Measurements from ENCODE around the gene PIK3C2A. TPM values are rescaled to one million over a fixed set of nuclear protein-coding genes. Genes with fewer than 3 reads are reported as not detected.
A peak's percentile ranks its signal among the peaks of the same experiment; 100 is the strongest.

Gene PIK3C2A
- total RNA-seq, 2 experiments from 2014 or later: 16.4 to 17.3 TPM

DNA sequence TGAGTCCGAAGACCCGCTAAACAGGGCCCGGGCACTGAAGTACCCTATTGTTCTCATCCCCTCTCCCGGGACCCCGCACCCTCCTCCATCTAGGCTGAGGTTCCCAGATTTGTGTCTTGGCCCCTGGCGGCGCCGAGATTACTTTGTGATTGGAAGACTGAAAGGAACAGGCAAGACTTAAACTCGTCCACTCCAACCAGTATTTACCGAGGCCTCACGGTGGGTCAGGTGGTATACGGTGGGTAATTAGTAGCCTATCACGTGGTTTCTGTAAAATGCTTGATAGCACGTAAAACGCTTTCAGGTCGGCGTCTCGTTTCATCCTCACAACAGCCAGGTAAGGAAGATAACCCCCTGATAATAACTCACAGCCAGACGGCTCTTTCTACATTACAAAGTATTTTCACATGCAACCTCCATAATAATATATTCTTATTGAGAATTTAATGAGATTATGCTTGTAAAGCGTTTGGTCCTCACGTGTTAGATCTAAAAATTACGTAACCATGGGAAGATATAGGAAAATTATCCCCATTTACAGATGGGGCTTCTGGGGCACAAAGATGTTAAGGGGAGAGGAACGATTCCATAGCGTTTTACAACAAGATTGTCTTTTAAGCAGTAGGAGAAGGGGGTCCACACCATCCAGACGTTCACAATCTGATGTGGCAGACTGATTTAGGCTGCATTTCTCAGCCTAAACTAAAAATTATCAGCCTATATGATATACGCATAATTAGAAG, 642 bp upstream of the PIK3C2A start:
- DNase-seq: peak; percentile 70
- Mint-ChIP-seq H3K9me3 (no peaks in the 10 kb centered on the region), H3K27me3 (ENCODE audit: low read depth) (no peaks in the 10 kb centered on the region), H3K36me3 (ENCODE audit: low read depth) (peaks cover under 1% of the 10 kb centered on the region), H3K4me3 (peak overlapping the region; percentile 99), H3K27ac (peak overlapping the region; percentile 92), H3K4me1 (ENCODE audit: low read depth) (peaks cover 28% of the 10 kb centered on the region)
- CTCF ChIA-PET: interaction anchor here (0.9 to 1.7 kb wide), 3 partner anchors 21 to 290 kb away, joined by 3 to 6 read pairs (median 3); no protein-coding TSS in a partner anchor
- intact Hi-C loops (cut with micrococcal nuclease): loop anchor here (1.0 to 5.0 kb wide), 10 partner anchors 48 to 1189 kb away; partner anchors contain the start of genes C11orf58, NCR3LG1, NUCB2 and RPS13

- H3K4me3 Mint-ChIP-seq: peak overlapping the region; percentile 99
- no peaks in the 10 kb centered on the region for H3K9me3 Mint-ChIP-seq
- H3K36me3 Mint-ChIP-seq (ENCODE audit: low read depth): peaks cover 2% of the 10 kb centered on the region
- H3K4me1 Mint-ChIP-seq (ENCODE audit: low read depth): peaks cover 33% of the 10 kb centered on the region
- CTCF ChIA-PET: no interaction called here
- H3K27ac Mint-ChIP-seq: no peak overlapping the region
- intact Hi-C loops (cut with micrococcal nuclease): loop anchor here (5.0 kb wide), 2 partner anchors 269 to 1191 kb away; no protein-coding TSS in a partner anchor
- DNase-seq: no peak
- H3K27me3 Mint-ChIP-seq (ENCODE audit: low read depth): no peaks in the 10 kb centered on the region
Measured at GRCh38 chr11:17206463-17206862, 1.3 kb downstream of the PIK3C2A start.

GRCh38 chr11:17197431-17197898, 10.3 kb downstream of the PIK3C2A start:
- Mint-ChIP-seq H3K9me3 (no peaks in the 10 kb centered on the region), H3K36me3 (ENCODE audit: low read depth) (peaks cover 11% of the 10 kb centered on the region), H3K4me3 (no peak overlapping the region), H3K4me1 (ENCODE audit: low read depth) (peaks cover 12% of the 10 kb centered on the region), H3K27ac (no peak overlapping the region), H3K27me3 (ENCODE audit: low read depth) (no peaks in the 10 kb centered on the region)
- no peak for DNase-seq
- intact Hi-C loops (cut with micrococcal nuclease): no loop called here
- CTCF ChIA-PET: interaction anchor here (0.6 kb wide), 1 partner anchor 133 kb away, joined by 3 read pairs; no protein-coding TSS in a partner anchor

- Mint-ChIP-seq H3K36me3 (ENCODE audit: low read depth) (peaks cover 18% of the 10 kb centered on the region), H3K4me3 (no peak overlapping the region), H3K27me3 (ENCODE audit: low read depth) (no peaks in the 10 kb centered on the region), H3K27ac (no peak overlapping the region), H3K9me3 (no peaks in the 10 kb centered on the region), H3K4me1 (ENCODE audit: low read depth) (peaks cover 7% of the 10 kb centered on the region)
- intact Hi-C loops (cut with micrococcal nuclease): no loop called here
- CTCF ChIA-PET: no interaction called here
- DNase-seq: no peak
Measured at GRCh38 chr11:17188675-17189074, 19.1 kb downstream of the PIK3C2A start.

DNA sequence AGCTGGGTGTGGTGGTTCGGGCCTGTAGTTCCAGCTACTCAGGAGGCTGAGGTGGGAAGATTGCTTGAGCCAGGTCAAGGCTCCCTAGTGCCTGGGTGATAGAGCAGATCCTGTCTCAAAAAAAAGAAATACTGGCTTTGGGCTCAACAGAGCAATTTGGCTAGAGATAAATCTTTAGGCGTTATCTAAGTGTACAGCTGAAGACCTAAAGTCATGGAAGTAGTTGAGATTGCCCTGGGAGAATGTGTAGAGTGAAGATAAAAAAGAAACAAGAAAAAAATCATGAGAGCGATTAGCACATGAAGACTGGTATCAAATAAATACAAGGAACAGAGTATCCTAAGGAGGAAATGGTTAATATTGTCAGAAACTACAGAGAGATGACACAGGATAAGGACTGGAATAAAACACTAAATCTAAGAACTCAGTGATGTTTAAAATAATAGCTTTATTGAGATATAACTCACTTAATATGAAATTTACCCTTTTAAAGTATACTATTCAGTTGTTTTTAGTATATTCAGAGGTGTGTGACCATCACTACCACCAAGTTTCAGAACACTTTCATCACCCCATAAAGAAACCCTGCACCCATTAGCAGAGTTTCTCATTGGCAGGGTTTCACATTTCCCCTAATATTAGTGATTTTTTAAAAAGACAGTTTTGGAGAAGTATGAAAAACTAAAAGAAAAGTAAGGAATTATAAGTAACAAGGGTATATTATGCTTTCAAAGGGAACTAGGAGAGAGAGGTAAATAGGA, 20.7 kb downstream of the PIK3C2A start:
- CTCF ChIA-PET: no interaction called here

GRCh38 chr11:17185938-17186337, 21.8 kb downstream of the PIK3C2A start:
- no peaks in the 10 kb centered on the region for H3K9me3 Mint-ChIP-seq
- no peak overlapping the region for H3K4me3 Mint-ChIP-seq
- H3K36me3 Mint-ChIP-seq (ENCODE audit: low read depth): peaks cover 10% of the 10 kb centered on the region
- no peaks in the 10 kb centered on the region for H3K27me3 Mint-ChIP-seq (ENCODE audit: low read depth)
- no peak for DNase-seq
- peaks cover 7% of the 10 kb centered on the region for H3K4me1 Mint-ChIP-seq (ENCODE audit: low read depth)
- CTCF ChIA-PET: no interaction called here
- intact Hi-C loops (cut with micrococcal nuclease): no loop called here
- H3K27ac Mint-ChIP-seq: no peak overlapping the region

More for the DNA sequence above, 20.7 kb downstream of the PIK3C2A start:
- Mint-ChIP-seq H3K4me3 (no peak overlapping the region), H3K27ac (no peak overlapping the region), H3K4me1 (ENCODE audit: low read depth) (peaks cover 7% of the 10 kb centered on the region), H3K27me3 (ENCODE audit: low read depth) (no peaks in the 10 kb centered on the region), H3K9me3 (no peaks in the 10 kb centered on the region), H3K36me3 (ENCODE audit: low read depth) (peaks cover 12% of the 10 kb centered on the region)
- no peak for DNase-seq
- intact Hi-C loops (cut with micrococcal nuclease): no loop called here

GRCh38 chr11:17184882-17185587, 22.8 kb downstream of the PIK3C2A start:
- intact Hi-C loops (cut with micrococcal nuclease): no loop called here
- DNase-seq: no peak
- H3K4me3 Mint-ChIP-seq: no peak overlapping the region
- H3K27me3 Mint-ChIP-seq (ENCODE audit: low read depth): no peaks in the 10 kb centered on the region
- peaks cover 7% of the 10 kb centered on the region for H3K4me1 Mint-ChIP-seq (ENCODE audit: low read depth)
- H3K9me3 Mint-ChIP-seq: no peaks in the 10 kb centered on the region
- no peak overlapping the region for H3K27ac Mint-ChIP-seq
- CTCF ChIA-PET: interaction anchor here (0.6 to 1.3 kb wide), 4 partner anchors 18 to 170 kb away, joined by 3 to 4 read pairs (median 3); no protein-coding TSS in a partner anchor
- H3K36me3 Mint-ChIP-seq (ENCODE audit: low read depth): peaks cover 7% of the 10 kb centered on the region

DNA sequence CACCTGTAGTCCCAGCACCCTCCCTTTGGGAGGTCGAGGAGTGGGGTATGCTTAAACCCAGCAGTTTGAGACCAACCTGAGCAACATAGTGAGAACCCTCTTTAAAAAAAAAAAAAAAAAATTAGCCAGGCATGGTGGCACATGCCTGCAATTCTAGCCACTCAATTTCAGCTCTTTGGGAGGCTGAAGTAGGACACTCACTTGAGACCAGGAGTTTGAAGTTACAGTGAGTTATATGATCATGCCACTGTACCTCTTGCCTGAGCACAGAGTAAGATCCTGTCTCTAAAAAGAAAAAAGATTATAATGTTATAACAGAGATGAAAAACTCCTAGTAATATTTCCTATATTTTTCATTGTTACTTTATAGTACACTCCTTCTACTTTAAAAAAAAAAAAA, 23.9 kb downstream of the PIK3C2A start:
- Mint-ChIP-seq H3K36me3 (ENCODE audit: low read depth) (peaks cover 5% of the 10 kb centered on the region), H3K27me3 (ENCODE audit: low read depth) (no peaks in the 10 kb centered on the region), H3K9me3 (no peaks in the 10 kb centered on the region), H3K27ac (no peak overlapping the region), H3K4me3 (no peak overlapping the region), H3K4me1 (ENCODE audit: low read depth) (peaks cover 7% of the 10 kb centered on the region)
- intact Hi-C loops (cut with micrococcal nuclease): no loop called here
- CTCF ChIA-PET: interaction anchor here (1.0 to 1.3 kb wide), 2 partner anchors 31 to 171 kb away, joined by 3 read pairs; no protein-coding TSS in a partner anchor
- DNase-seq: no peak

GRCh38 chr11:17179970-17180369, 27.8 kb downstream of the PIK3C2A start:
- H3K4me3 Mint-ChIP-seq: no peak overlapping the region
- H3K27ac Mint-ChIP-seq: no peak overlapping the region
- peaks cover 10% of the 10 kb centered on the region for H3K4me1 Mint-ChIP-seq (ENCODE audit: low read depth)
- no peaks in the 10 kb centered on the region for H3K9me3 Mint-ChIP-seq
- no peaks in the 10 kb centered on the region for H3K27me3 Mint-ChIP-seq (ENCODE audit: low read depth)
- no peak for DNase-seq
- intact Hi-C loops (cut with micrococcal nuclease): no loop called here
- CTCF ChIA-PET: interaction anchor here (1.0 kb wide), 1 partner anchor 23 kb away, joined by 4 read pairs; no protein-coding TSS in a partner anchor
- H3K36me3 Mint-ChIP-seq (ENCODE audit: low read depth): peaks cover 4% of the 10 kb centered on the region

- DNase-seq: no peak
- H3K4me3 Mint-ChIP-seq: no peak overlapping the region
- no peak overlapping the region for H3K27ac Mint-ChIP-seq
- intact Hi-C loops (cut with micrococcal nuclease): no loop called here
- H3K27me3 Mint-ChIP-seq (ENCODE audit: low read depth): no peaks in the 10 kb centered on the region
- peaks cover 18% of the 10 kb centered on the region for H3K4me1 Mint-ChIP-seq (ENCODE audit: low read depth)
- H3K9me3 Mint-ChIP-seq: no peaks in the 10 kb centered on the region
- H3K36me3 Mint-ChIP-seq (ENCODE audit: low read depth): peaks cover 12% of the 10 kb centered on the region
- CTCF ChIA-PET: no interaction called here
Measured at GRCh38 chr11:17173332-17173731, 34.5 kb downstream of the PIK3C2A start.

GRCh38 chr11:17171916-17172315, 35.9 kb downstream of the PIK3C2A start:
- CTCF ChIA-PET: interaction anchor here (0.5 kb wide), 1 partner anchor 38 kb away, joined by 5 read pairs; no protein-coding TSS in a partner anchor

GRCh38 chr11:17171343-17171742, 36.4 kb downstream of the PIK3C2A start:
- Mint-ChIP-seq H3K4me1 (ENCODE audit: low read depth) (peaks cover 11% of the 10 kb centered on the region), H3K4me3 (no peak overlapping the region), H3K9me3 (no peaks in the 10 kb centered on the region), H3K27ac (no peak overlapping the region), H3K27me3 (ENCODE audit: low read depth) (no peaks in the 10 kb centered on the region), H3K36me3 (ENCODE audit: low read depth) (peaks cover 12% of the 10 kb centered on the region)
- intact Hi-C loops (cut with micrococcal nuclease): no loop called here
- CTCF ChIA-PET: interaction anchor here (0.5 kb wide), 1 partner anchor 38 kb away, joined by 5 read pairs; no protein-coding TSS in a partner anchor
- DNase-seq: no peak

More at GRCh38 chr11:17171916-17172315, 35.9 kb downstream of the PIK3C2A start:
- DNase-seq: no peak
- peaks cover 12% of the 10 kb centered on the region for H3K36me3 Mint-ChIP-seq (ENCODE audit: low read depth)
- no peak overlapping the region for H3K4me3 Mint-ChIP-seq
- H3K27ac Mint-ChIP-seq: no peak overlapping the region
- intact Hi-C loops (cut with micrococcal nuclease): no loop called here
- H3K9me3 Mint-ChIP-seq: no peaks in the 10 kb centered on the region
- peaks cover 11% of the 10 kb centered on the region for H3K4me1 Mint-ChIP-seq (ENCODE audit: low read depth)
- H3K27me3 Mint-ChIP-seq (ENCODE audit: low read depth): no peaks in the 10 kb centered on the region
